Measurements from ENCODE around the gene TERC. TPM values are rescaled to one million over a fixed set of nuclear protein-coding genes. Genes with fewer than 3 reads are reported as not detected.

Gene TERC
- total RNA-seq, 1 donor: 200 TPM

DNA sequence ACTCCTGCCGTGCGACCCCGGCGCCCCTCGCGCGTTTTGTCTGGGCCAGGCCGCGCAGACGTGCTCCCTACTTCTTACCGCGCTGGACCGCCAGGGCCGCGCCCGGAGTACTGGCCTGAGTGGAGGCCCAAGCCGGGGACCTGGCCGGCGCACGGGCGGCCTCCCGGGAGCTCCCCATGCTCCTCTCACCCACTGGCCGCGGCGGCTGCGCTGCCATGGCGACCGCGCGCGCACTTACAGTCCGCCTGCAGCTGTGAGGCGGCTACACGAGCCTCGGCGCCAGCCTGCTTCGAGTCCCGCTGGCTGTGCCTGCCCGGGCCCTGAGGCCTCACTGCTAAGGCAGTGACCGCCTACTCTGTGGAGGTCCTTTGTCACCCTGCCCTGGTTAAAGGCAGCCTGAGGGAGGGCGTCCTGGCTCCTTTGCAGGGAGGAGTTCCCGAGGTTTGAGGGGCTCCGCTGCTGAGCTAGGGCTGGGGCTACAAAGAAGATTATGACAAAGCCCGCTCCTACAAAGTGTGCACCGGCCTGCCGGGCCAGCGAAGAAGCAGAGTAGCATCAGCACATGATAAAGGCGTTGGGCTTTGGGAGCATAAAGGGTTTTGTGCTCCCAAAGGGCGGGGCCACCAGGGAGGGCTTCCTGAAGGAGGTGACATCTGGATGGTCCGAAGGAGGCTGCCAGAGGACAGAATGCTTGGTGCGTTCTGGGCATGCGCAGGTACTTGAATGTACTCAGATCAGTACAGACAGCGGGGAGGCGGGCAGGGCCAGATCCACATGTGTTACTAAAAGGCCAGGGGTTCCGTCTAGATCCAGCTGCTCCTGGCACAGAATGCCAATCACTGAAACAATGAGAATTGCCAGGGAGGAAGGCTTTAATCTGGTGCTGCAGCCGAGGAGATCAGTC, 47.7 kb upstream of the TERC start, which contains the start of the genes LRRC34 and LRRIQ4:
Gene LRRC34, minus strand, starts transcription at position 573 of the 904 bp plus-strand sequence. Its CDS starts 356 bp downstream, at position 217.
Gene LRRIQ4, plus strand, starts transcription at position 539 of the 904 bp plus-strand sequence. CDS start 9,052 bp downstream, outside the sequence.
- H3K9me3 ChIP-seq (ENCODE audit: low read depth, low read length): peaks cover 1% of the 10 kb centered on the region
- peak within 1 kb of the TSS; percentile 52 for H3K27ac ChIP-seq (ENCODE audit: low read depth, low read length)
- H3K27me3 ChIP-seq (ENCODE audit: insufficient read depth, low read length): no peaks in the 10 kb centered on the region
- no peaks in the 10 kb centered on the region for H3K79me2 ChIP-seq (ENCODE audit: insufficient read depth, low read length)
- H3K4me2 ChIP-seq (ENCODE audit: insufficient read depth, low read length): peak within 1 kb of the TSS; percentile 85
- H3K4me1 ChIP-seq (ENCODE audit: insufficient read depth, low read length): peaks cover 16% of the 10 kb centered on the region
- H2AFZ ChIP-seq (ENCODE audit: low read length): peak within 1 kb of the TSS; percentile 98
- H3K36me3 ChIP-seq (ENCODE audit: insufficient read depth, low read length): no peaks in the 10 kb centered on the region
- no peaks in the 10 kb centered on the region for H4K20me1 ChIP-seq (ENCODE audit: insufficient read depth, low read length)
- TF ChIP-seq, protein P1, sequence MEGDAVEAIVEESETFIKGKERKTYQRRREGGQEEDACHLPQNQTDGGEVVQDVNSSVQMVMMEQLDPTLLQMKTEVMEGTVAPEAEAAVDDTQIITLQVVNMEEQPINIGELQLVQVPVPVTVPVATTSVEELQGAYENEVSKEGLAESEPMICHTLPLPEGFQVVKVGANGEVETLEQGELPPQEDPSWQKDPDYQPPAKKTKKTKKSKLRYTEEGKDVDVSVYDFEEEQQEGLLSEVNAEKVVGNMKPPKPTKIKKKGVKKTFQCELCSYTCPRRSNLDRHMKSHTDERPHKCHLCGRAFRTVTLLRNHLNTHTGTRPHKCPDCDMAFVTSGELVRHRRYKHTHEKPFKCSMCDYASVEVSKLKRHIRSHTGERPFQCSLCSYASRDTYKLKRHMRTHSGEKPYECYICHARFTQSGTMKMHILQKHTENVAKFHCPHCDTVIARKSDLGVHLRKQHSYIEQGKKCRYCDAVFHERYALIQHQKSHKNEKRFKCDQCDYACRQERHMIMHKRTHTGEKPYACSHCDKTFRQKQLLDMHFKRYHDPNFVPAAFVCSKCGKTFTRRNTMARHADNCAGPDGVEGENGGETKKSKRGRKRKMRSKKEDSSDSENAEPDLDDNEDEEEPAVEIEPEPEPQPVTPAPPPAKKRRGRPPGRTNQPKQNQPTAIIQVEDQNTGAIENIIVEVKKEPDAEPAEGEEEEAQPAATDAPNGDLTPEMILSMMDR (IDR thresholded peaks at IDR 0.05; ENCODE audit: extremely low read depth, low read depth, low read length): no peak
- peak within 1 kb of the TSS; percentile 78 for H3K4me3 ChIP-seq (ENCODE audit: insufficient read depth, low read length)
- DNase-seq (ENCODE audit: insufficient read length, low spot score, missing footprints): peak; percentile 91

DNA sequence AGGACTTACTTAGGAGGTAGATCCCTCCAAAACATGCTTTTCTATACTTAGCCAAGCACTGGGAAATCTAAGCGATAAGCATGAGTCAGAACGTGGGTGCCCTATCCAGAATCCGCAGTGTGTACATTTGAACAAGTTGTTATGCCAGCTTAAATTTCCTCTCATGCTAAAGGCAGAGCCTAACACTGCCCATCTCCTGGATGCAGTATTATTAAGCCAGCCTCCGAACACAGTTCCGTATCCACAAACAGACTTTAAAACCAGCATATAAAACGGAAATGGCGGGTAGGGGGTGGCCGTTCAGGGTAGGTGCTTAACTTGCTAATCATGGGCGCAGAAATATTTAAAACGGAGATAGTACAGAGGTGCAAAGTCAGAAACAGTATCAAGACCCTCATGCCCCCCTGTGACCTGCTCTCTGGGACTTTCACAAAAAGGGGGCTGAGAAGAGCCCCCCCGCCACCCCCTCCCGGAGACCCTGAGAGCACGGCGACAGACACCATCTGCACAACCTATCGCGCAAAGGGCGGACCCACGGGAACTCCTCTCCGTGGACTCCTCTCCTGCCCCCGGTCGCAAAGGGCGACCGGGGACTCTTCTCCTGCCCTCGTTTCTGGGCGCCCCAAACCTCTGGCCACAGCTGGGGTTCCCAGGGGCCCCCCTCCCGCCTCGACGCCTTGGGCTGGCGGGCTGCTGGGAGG, 46.9 kb upstream of the TERC start:
- Histone ChIP-seq H3K27me3 (ENCODE audit: insufficient read depth, low read length) (no peaks in the 10 kb centered on the region), H2AFZ (ENCODE audit: low read length) (peak overlapping the region; percentile 98), H3K27ac (ENCODE audit: low read depth, low read length) (peak overlapping the region; percentile 52), H3K9me3 (ENCODE audit: low read depth, low read length) (peaks cover 1% of the 10 kb centered on the region), H3K79me2 (ENCODE audit: insufficient read depth, low read length) (no peaks in the 10 kb centered on the region), H3K4me2 (ENCODE audit: insufficient read depth, low read length) (peak overlapping the region; percentile 85), H3K36me3 (ENCODE audit: insufficient read depth, low read length) (no peaks in the 10 kb centered on the region), H3K4me1 (ENCODE audit: insufficient read depth, low read length) (peaks cover 16% of the 10 kb centered on the region), H4K20me1 (ENCODE audit: insufficient read depth, low read length) (no peaks in the 10 kb centered on the region), H3K4me3 (ENCODE audit: insufficient read depth, low read length) (peak overlapping the region; percentile 78)
- TF ChIP-seq, protein P1 (IDR thresholded peaks at IDR 0.05; ENCODE audit: extremely low read depth, low read depth, low read length): no peak
- DNase-seq (ENCODE audit: insufficient read length, low spot score, missing footprints): peak; percentile 81

DNA sequence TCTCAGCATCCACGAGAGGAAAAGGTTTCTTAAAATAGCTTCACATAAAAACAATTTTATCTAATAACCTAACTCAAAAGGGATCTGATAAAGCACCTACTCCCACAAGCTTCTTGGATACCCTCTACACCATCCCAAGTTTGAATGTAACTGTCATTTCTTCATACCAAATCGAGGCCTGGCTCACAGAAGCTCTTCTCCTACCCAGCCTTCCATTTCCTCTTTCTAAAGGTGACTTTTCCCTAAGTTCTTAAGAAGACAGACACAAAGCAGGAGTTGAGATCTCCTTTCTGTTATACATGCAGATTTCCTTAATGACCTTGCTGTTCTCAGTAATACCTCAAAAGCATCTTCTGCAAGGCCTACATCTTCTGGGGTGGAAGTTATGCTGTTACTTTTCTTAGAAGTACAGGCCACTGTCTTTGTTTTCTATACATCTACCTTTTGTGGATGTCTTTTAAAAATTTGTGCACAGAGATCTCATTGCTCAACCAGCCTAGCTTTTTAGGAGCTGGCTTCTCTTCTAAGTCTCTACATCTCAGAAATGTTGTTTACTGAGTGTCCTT, 44.5 kb upstream of the TERC start:
- Histone ChIP-seq H3K79me2 (ENCODE audit: insufficient read depth, low read length) (no peaks in the 10 kb centered on the region), H3K4me2 (ENCODE audit: insufficient read depth, low read length) (no peak overlapping the region), H3K27ac (ENCODE audit: low read depth, low read length) (no peak overlapping the region), H3K4me1 (ENCODE audit: insufficient read depth, low read length) (peaks cover 16% of the 10 kb centered on the region), H4K20me1 (ENCODE audit: insufficient read depth, low read length) (no peaks in the 10 kb centered on the region), H3K36me3 (ENCODE audit: insufficient read depth, low read length) (no peaks in the 10 kb centered on the region), H3K4me3 (ENCODE audit: insufficient read depth, low read length) (no peak overlapping the region), H2AFZ (ENCODE audit: low read length) (peak overlapping the region; percentile 69), H3K9me3 (ENCODE audit: low read depth, low read length) (no peaks in the 10 kb centered on the region), H3K27me3 (ENCODE audit: insufficient read depth, low read length) (no peaks in the 10 kb centered on the region)
- DNase-seq (ENCODE audit: insufficient read length, low spot score, missing footprints): peak; percentile 9
- TF ChIP-seq, protein P1 (IDR thresholded peaks at IDR 0.05; ENCODE audit: extremely low read depth, low read depth, low read length): no peak
